Stimulated activated CD4-positive, alpha-beta T cell treated with anti-CD3 and anti-CD28 coated beads, Interleukin-12 subunit alpha, Interleukin-12 subunit beta, amount 100 ng/mL, for 48 hours (primary cell): ENCODE measurements around the gene KNDC1.
"Not testable (repeated sequence)": the region's sequence is repeated elsewhere in the genome, so short reads cannot be mapped to it uniquely, and the experiment has no call there.

Source experiments
- DNase-seq, 3 donors: peaks; one replicate each; pipeline ENCODE4 v3.0.0-alpha.2; 2020; ENCODE audit warnings: low read depth in 2 of 3, low spot score in 1 of 3

The KNDC1 gene

DNA sequence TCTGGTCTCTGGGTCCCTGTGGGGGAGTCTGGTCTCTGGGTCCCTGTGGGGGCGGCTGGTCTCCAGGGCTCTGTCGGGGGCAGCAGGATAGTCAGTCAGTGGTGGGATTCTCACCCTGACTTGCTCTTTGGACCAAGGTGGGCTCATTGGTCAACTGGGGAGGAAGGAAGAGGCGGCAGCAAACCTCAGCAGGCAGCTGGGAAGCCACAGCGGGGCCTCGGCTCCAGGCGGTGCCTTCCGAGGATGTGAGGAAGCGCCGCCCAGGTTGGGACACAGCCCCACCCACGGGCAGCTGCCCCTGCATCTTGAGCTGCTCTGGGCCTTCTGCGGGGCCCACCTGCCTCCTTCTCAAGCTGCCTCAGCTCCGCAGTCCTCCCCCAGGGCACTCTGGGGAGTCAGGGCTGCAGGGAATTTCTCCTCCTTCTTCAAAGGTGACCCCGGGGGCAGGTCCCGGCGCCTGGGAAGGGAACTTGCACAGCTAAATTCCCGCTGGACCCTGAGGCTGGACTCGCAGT is 20.4 kb upstream of the KNDC1 start:
- DNase-seq, result no peak

DNA sequence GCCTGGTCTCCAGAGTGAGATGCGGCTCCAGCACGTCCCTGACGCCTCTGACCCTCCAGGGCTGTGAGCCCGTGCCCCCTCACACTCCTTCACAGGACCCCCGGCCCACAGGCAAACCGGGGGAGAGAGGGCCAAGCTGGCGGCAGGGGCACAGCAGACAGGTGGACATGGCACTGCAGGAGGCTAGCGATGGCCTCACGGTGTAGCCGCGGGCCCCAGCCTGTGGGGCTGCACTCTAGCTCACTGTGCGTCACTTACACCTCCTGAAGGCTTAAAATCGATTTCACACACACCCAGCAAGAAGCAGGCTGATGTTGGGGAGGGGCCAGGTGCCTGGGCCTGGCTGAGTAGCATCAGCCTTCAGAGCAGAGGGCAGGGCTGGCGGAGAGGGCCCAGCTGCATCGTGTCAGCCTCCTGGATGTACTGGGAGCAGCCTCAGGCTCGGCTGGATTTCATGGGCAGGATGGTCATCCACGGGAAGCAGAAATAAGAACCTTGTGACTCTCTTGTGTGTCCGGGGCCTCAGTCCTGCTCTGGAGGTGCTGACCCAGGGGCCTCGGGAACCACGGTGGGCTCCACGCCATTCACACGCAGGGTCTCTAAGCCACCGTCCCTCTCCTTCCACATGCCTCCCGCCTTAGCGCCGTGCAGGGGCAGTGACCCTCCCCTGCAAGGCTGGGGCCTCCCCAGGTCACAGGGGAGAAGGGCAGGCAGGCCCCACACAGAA is 19.4 kb upstream of the KNDC1 start:
- DNase-seq, result no peak

DNA sequence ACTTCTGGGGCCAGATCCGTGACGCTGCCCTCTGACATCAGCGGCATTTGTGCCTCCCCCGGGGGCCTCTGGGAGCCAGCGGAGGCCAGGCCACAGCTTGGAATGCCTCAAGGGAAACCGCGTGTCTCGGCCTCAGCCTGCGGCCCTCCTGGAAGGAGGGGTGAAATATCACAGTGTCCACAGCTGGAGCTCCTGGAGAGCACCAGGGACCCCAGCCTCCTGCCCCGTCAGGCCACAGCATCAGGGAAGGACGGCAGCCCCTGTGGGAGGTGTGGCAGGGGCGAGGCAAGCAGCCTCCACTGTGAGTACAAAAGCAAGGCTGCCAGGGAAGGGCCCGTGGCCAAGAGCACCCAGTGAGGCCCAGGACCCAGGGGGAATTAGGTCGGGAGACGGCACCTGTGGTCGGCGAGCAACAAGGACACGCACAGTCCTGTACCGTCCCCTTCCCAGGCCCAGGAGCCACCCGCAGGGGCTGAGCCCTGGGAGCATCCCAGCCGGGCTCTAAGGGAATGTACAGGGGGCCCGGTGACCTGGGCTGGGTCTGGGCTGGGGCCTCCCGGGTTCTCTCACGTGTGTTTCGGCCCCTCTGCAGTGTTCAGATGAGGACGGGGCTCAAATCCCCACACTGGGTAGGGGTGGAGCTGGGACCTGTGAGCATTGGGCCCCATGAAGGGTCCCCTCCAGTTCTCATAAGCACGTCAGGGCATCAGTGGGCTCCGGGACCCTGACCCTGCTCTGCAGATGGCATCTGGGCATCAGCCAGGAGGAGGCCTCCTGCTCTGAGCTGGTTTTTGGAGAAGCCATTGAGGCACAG is 18.7 kb upstream of the KNDC1 start:
- DNase-seq, result no peak

DNA sequence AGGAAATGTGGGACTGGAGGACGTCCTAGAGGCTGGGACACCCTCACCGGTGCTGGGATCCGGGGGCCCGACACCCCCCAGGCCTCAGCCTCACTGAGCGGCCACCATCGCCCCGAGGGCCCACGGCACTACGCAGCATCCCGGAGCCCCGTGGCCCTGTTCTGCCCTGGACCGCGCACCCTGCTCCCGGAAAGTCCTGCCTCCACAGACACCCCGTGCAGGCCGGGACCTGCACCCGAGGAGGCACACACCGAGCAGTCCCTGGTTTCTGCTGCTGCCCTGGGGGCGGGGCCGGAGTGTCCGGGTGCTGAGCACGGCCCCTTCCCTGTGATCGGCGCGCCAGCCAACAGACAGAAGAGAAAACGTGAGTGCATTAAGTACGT is 18.1 kb upstream of the KNDC1 start:
- DNase-seq, result no peak

DNA sequence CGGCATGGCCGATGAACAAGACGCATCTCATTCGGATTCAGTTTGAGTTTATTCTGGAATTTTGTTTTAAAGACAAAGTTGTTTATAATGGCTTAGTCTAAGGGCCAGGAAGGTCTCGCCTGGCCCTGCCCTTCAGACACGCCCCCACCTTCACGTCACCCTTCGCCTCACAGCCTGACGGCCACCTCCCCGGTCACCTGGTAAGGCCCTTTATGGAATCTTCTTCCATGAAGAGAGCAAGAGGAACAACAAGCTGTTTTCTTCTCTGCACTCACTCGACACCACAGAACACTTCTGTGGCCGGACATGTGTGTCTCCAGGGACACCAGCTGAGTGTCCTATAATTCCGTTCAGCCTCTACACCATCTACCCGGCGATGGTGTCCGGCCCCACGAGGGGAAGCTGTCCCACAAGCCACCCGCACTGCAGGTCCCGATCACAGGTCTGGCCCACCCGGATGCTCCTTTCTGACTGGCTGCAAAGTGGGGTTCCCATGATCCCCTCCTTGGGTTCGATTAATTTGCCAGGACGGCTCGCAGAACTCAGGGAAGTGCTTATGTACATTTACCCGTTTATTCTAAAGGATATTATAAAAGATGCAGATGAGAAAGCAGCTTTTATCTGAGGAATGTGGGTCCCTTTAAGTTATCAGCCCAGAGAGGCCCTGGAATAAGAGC is 17.4 kb upstream of the KNDC1 start:
- no peak for DNase-seq

DNA sequence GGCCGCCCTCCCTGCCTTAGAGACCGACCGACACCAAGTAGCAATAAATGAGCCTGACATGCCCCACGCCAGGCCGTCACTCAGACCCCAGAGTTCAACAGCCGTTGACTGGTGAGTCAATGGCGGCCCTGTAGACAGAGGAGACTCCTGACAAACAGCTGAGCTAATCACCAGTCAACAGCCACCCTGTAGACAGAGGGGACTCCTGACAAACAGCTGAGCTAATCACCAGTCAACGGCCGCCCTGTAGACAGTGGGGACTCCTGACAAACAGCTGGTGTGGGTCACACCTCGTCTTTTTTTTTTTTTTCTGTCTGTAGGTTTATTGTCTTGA is 16.9 kb upstream of the KNDC1 start:
- DNase-seq, result no peak

DNA sequence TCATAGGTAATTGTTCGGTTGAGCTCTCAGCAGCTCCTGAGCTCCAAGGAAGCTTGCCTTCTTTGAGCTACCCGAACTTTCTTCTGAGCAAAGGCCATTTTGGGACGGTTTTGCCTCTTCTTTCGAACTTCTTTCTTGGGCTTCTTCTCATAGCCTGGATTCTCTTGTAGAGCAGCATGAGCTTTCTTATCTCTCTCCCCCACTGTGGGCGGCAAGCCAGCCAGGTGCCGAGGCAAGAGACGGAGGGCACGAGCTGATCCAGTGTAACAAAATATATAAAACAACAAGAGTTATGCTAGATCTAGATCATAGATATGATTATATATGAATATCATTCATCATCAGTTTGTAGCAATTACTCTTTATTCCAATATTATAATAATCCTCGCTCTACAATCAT is 16.5 kb upstream of the KNDC1 start:
- DNase-seq, result no peak

DNA sequence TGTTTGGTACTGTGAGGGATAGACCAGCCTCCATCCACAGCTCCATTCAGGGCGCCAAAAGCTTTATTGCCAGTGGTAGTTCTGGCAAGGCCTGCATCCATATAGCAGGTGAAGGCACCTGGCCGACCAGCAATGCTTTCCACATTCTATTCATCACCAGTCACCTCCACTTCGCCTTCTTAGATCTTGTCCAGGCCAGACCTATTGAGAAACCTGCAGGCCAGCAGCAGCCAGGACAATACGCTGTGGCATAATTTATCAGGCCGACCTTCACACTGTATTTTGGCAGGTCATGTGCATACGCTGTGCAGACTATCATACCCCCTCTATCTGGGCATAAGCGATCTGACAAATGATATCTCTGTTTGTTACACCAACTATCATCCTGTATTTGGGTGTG is 15.2 kb upstream of the KNDC1 start:
- no peak for DNase-seq

DNA sequence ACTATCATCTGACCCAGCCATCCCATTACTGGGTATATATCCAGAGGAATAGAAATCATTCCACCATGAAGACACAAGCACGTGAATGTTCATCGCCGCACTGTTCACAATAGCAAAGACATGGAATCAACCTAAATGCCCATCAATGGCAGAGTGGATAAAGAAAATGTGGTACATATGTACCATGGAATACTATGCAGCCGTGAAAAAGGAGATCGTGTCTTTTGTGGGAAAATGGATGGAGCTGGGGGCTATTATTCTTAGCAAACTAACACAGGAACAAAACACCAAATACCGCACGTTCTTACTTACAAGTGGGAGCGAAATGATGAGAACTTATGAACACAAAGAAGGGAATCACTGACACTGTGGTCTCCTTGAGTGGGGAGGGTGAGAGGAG is 9.8 kb upstream of the KNDC1 start:
- DNase-seq, result no peak

DNA sequence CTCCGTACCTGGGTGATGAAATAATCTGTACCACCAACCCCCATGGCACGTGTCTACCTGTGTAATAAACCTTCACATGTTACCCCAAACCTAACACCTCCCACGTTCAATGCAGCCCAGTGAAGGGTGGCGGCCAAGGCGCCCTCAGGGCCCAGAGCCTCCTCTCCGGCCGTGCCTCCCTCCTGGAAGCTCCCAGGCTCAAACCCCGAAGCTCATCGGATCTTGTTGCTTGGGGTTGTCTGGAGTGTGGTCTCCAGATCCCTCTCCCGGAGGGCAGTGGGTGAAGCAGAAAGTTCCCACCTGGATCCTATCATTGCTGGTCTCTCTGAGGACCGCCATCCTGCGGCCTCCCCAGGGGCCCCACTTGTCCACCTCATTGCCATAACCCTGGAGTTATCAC is 9.4 kb upstream of the KNDC1 start:
- DNase-seq, result no peak

DNA sequence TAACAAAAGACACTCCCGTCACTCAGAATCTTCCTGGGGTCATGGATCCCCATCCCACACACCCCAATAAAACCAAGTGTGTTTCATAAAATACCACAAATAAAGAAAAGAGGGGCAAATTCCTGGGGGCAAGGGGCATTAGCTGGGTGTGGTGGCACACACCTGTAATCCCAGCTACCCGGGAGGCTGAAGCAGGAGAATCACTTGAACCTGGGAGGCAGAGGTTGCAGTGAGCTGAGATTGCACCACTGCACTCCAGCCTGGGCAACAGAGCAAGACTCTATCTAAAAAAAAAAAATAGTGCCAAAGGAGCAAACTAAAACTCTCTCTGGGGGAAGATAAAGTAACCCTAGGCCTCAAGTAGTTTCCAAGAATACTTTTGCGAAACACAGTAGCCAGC is 8.9 kb upstream of the KNDC1 start:
- not testable (repeated sequence) for DNase-seq

DNA sequence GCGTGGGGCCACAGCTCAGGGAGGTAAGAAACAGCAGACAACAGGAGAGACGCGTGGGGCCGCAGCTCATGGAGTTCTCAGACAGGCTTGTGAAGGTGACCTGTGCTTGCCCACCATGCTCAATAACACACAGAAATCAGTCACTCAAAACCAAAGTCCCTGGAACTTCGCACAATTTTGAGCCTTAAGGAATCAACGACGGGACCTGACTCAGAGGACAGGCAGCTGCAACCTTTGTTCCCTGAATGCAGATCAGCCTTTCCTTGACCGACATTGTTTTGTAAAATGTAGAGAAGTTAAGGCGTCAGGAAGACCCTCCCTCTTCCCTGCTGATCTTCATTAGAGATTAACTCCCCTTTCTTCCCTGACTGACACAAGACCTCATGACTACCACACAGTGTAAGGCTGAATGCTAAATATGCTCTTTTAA is 8.5 kb upstream of the KNDC1 start:
- DNase-seq, result no peak

DNA sequence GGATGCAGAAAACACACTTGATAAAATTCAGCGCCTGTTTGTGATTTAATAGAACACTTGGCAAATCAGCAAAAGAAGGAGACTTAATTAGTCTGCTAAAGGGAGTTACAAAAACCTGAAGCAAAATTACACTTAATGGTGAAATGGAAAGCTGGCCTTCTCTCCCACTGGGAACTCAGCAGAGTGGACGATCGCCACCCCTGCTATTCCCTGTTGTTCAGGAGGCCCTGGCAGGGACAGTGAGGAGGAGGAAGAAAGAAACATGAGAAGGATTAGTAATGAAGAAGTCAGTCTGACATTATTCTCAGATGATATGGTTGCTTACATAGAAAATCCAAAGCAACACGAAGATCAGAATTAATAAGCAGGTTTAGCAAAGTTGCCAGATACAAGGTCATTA is 5.6 kb upstream of the KNDC1 start:
- no peak for DNase-seq

DNA sequence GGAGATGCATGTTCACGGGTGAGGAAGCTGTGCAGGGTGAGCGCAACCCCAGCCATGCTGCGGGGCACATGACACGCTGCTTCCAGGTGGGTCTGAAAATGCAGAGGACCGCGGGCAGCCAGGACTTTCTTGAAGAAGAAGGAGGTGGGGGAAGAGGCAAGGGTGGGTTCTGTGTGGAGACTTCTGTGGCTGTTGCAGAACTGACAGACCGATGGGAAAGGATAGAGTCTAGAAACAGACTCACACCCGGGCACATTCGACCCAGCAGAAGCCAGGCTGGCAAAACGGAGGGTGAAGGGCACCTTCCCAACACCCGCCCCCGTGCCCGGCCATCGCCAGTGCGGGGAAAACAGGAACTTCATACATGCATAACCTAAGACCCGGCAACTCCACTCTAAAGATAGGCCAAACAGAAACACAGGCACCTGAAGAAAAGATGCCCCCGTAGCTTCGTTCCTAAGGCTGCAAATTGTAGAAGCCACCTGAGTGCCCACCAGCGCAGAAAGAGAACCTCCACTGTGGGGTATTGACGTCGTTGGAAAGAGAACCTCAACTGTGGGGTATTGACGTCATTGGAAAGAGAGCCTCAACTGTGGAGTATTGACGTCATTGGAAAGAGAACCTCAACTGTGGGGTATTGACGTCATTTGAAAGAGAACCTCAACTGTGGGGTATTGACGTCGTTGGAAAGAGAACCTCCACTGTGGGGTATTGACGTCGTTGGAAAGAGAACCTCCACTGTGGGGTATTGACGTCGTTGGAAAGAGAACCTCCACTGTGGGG is 4.8 kb upstream of the KNDC1 start:
- DNase-seq, result no peak

DNA sequence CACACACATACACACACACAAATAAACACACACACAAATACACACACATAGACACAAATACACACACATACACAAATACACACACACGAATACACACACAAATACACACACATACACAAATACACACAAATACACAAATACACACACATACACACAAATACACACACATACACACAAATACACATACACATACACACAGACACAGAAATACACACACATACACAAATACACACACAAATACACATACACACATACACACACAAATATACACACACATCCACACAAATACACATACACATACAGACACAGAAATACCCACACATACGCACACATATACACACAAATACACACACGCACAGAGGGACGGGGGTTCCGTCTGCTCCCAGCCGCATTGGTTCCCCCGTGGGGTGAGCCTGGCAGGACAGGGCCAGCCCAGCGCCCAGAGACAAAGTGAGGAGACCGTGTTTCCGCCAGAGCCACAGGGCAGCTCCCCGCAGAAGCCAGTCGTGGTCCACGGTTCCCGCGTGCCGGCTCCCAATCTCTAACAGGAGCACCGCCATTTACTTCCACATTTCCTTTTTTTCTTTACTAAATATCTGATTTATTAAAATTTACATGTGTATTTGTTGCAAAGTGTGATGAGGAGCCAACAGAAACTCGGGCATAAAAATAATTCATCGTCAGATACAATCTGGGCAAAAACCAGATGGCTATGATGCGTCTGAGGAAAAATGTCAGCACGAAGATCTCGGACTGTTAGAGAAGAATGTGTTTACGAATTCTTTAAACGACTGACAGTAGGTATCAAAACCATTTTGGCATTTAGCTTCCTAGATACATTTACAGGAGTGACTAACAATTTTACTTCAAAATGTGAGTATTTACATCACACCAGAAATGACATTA is 3.1 kb upstream of the KNDC1 start:
- no peak for DNase-seq

DNA sequence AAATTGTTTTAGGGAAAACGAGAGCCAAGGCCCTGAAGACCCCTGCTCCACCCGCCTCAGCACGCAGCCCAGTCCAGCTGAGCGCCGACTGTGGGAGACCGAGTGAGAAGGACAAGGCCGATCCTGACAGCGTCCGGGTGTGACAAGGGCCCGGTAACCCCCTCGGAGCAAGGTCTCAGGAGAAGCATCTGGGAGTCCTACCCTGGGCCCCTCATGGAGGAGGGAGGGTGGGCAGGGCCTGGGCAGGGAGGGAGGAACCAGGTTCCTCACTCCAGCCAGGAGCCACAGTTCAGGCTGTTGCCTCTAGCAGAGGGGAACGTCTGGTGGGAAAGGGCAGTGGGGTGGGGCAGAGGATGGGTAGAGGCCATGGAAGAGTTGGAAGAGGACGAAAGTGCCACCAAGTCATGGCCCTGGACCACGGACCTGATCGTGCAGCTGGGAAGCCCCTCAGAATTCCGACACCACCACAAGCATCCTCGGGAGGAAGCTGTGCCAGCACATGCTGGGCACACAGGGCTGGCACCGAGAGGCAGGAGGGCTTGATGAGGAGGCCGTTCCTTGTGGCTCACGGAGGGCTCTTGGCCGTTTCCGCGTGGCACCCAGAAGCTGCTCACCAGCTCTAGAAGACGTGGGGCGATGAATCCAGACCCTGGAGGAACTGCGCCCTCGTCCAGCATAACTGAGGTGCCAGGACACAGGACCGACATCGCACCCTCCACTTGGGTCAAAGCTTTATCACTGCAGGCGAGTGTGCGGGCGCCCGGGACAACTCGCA is 2.2 kb upstream of the KNDC1 start:
- DNase-seq, result no peak

DNA sequence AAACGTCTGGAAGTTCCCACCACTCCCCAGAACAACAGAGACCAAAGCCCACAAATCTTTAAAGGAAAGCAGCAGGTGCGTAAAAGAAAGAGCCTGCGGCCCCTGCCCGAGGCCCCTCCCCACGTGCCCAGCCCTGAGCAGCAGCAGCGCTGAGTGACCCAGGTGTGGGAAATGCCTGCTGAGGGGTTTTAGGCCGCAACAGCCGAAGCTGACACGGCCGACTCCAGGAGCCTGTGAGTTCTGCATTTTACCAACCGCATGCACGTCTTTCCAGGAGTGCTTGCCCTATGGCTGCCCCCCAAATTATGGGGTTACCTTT is 1.6 kb upstream of the KNDC1 start:
- no peak for DNase-seq

DNA sequence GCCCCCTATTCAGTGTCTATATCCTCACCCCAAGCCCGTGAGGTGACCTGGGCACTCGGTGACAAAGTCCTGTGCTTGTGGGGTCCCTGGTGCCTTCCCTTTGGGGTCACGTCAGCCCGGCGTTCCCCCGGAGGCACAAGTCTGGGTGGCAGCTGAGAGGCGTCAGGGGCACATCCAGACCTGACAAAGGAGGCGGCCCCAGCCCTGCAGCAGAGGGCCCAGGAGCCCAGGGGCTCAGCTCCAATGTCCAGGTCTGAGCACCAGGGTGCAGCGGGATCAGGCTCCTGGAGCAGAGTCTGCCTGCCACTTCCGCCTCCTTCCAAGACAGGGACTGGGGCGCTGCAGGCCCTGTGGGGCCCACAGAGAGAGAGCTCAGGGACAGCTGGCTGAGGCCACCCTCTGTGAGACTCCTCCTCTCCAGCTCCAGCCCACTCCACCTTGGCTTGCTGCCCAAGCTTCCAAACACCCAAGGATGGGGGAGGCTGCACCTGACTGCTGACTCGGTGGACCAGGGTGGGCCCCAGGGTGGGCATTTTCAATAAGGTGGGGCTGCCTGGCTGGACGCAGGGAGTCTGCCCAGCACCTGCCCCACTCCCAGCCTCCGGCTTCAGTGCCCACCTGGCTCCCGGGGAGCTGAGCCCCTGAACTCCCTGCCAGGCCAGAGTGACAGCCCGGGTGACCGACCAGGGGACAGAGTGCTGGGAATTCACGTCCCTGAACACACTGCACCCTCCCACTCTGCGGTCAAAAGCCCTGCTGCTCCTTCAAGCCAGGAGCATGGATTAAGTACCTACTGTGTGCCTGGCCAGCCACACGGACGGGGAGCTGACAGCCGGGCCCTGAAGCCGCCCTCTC is 1.0 kb upstream of the KNDC1 start:
- no peak for DNase-seq

DNA sequence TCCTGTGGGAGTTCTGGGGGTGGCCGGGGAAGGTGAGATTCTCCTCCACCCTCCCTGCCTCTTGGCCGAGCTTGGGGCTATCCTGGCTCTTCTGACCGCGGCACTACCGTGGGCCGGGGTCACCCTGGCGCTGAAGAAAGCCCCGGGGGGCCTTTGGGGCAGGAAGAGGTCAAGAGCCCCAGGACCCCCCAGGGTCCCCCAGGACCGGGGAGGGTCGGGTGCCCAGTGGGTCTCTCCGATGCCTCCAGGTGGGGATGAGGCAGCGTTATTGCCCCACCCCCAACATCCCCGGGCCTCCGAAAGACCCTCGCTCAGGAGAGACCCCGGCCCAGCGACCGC is 439 bp upstream of the KNDC1 start:
- no peak for DNase-seq
